Upper lobe of right lung (tissue), 1 donor: ENCODE data around the gene DCST2. TPM values are rescaled to one million over a fixed set of nuclear protein-coding genes. Genes with fewer than 3 reads are reported as not detected.

Experiments used
- ATAC-seq: fragments of 200-7000 bp; cut with Tn5 transposase; one replicate; pipeline ENCODE4 v1.9.1; 2020; ENCODE audit warnings: mild to moderate bottlenecking, moderate library complexity
- DNase-seq: peaks from one replicate; pipeline ENCODE4 v3.0.0-alpha.2; 2020
- H3K27ac ChIP-seq: fragments of 200-600 bp; one replicate; pipeline ENCODE4 v1.8.0; 2022
- H3K27me3 ChIP-seq: fragments of 200-600 bp; one replicate; pipeline ENCODE4 v1.8.0; 2022; ENCODE audit warnings: mild to moderate bottlenecking
- H3K36me3 ChIP-seq: fragments of 200-600 bp; one replicate; pipeline ENCODE4 v1.8.0; 2022
- H3K4me1 ChIP-seq: fragments of 200-600 bp; one replicate; pipeline ENCODE4 v1.8.0; 2022
- H3K4me3 ChIP-seq: fragments of 200-600 bp; one replicate; pipeline ENCODE4 v1.8.0; 2022; ENCODE audit warnings: mild to moderate bottlenecking
- H3K9me3 ChIP-seq: fragments of 200-600 bp; one replicate; pipeline ENCODE4 v1.8.0; 2022
- intact Hi-C: fragments of 100-400 bp; cut with DNase I; formaldehyde crosslinking; loops from one replicate; pipeline ENCODE4 v1.11.0; 2022
- total RNA-seq: library from RNA; stranded (reverse); fragmentation: NEBNext Ultra II Directional; extraction: Animal tissue kit (Norgen Biotek cat#: 25700); gene quantifications from one replicate; pipeline ENCODE4 v1.2.1, GENCODE V29; 2021
- TF ChIP-seq, protein P1 (sequence below): fragments of 200-600 bp; IDR thresholded peaks from one replicate; pipeline ENCODE4 v1.8.0; 2022; ENCODE audit warnings: antibody characterized with exemption
- donor health status: DM: no; HTN: yes; CAD: no; lungs with severe emphysema.

Gene DCST2
- total RNA-seq, 1 donor from 2014 or later, result 1.5 TPM

GRCh38 chr1:155024315-155024714, 9.3 kb downstream of the DCST2 start:
- Histone ChIP-seq H3K9me3 (no peaks in the 10 kb centered on the region), H3K27me3 (no peaks in the 10 kb centered on the region), H3K36me3 (no peaks in the 10 kb centered on the region), H3K4me3 (no peak overlapping the region), H3K4me1 (no peaks in the 10 kb centered on the region), H3K27ac (no peak overlapping the region)
- intact Hi-C loops, result no loop called here
- no peak for ATAC-seq
- DNase-seq, result no peak
- TF ChIP-seq, protein P1, sequence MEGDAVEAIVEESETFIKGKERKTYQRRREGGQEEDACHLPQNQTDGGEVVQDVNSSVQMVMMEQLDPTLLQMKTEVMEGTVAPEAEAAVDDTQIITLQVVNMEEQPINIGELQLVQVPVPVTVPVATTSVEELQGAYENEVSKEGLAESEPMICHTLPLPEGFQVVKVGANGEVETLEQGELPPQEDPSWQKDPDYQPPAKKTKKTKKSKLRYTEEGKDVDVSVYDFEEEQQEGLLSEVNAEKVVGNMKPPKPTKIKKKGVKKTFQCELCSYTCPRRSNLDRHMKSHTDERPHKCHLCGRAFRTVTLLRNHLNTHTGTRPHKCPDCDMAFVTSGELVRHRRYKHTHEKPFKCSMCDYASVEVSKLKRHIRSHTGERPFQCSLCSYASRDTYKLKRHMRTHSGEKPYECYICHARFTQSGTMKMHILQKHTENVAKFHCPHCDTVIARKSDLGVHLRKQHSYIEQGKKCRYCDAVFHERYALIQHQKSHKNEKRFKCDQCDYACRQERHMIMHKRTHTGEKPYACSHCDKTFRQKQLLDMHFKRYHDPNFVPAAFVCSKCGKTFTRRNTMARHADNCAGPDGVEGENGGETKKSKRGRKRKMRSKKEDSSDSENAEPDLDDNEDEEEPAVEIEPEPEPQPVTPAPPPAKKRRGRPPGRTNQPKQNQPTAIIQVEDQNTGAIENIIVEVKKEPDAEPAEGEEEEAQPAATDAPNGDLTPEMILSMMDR, result no peak

DNA sequence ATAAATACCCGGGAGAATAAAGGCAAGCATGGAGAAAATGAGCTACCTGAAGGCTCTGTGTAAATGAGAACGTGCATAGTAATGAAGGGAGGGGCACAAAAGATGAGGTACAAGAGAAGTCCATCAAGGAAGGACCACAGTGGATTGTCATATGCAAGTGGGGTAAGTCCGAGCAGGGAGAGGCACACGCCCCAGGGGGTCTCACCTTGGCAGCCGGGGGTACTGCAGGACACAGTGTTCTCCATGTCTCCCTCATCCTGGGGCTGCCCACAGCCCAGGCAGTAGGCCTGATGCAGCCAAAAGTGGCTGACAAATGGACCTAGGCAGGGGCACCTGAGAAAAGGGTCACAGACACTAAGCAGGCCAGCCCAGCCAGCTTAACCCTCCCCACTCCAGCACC, 10.0 kb downstream of the DCST2 start:
- no peaks in the 10 kb centered on the region for H3K9me3 ChIP-seq
- intact Hi-C loops, result no loop called here
- ATAC-seq (no peak), DNase-seq (no peak)
- no peaks in the 10 kb centered on the region for H3K27me3 ChIP-seq
- TF ChIP-seq, protein P1, result no peak
- H3K27ac ChIP-seq, result no peak overlapping the region
- peaks cover 5% of the 10 kb centered on the region for H3K4me1 ChIP-seq
- no peaks in the 10 kb centered on the region for H3K36me3 ChIP-seq
- H3K4me3 ChIP-seq, result no peak overlapping the region

DNA sequence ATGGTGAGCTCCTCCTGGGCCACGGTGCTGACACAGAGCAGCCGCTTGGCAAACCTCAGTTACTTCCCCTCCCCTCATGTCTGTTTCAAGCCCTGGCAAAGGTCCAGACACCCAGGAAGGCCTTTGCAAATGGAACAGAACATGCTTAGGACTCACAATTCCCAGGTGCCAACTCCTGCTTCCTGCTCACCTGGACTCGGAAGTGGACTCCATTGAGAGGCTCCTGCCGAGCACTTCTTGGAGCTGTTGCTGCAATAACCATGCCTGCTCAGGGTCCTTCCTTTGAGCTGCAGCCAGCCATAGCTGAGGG, 10.7 kb downstream of the DCST2 start:
- H3K4me1 ChIP-seq, result peaks cover 12% of the 10 kb centered on the region
- DNase-seq (no peak), ATAC-seq (peak; percentile 65)
- H3K9me3 ChIP-seq, result no peaks in the 10 kb centered on the region
- H3K27ac ChIP-seq, result no peak overlapping the region
- no peak overlapping the region for H3K4me3 ChIP-seq
- no peaks in the 10 kb centered on the region for H3K27me3 ChIP-seq
- TF ChIP-seq, protein P1, result no peak
- no peaks in the 10 kb centered on the region for H3K36me3 ChIP-seq
- intact Hi-C loops, result no loop called here

DNA sequence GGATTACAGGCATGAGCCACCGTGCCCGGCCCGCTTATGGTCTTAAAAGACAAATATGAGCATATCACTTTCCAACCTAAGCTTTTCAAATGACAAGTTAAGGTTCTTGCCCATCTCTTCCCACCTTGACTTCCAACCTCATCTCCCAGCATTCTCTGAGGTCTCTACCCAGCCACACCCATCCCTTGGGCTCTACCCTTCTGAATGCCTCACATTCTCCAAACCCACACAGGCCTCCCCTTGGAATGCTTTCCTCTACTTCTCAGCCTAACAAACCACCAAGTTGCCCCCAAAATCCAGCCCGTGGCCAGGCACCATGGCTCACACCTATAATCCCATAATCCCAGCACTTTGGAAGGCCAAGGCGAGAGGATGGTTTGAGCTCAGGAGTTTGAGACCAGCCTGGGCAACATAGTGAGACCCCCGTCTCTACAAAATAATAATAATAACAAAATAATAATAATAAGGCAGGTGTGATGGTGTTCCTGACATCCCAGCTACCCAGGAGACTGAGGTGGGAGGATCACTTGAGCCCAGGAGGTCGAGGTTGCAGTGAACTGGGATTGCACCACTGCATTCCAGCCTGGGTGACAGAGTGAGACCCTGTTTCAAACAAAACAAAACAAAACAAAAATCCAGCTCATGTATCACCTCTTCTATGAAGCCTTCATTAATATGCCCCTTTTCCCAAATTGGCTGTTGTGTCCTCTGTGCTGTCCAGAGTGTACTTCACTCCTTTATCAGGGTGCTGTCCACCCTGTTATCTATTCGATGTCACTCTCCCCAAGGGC, 11.2 kb downstream of the DCST2 start:
- Histone ChIP-seq H3K27me3 (no peaks in the 10 kb centered on the region), H3K36me3 (no peaks in the 10 kb centered on the region), H3K4me1 (peaks cover 18% of the 10 kb centered on the region), H3K27ac (no peak overlapping the region), H3K9me3 (no peaks in the 10 kb centered on the region), H3K4me3 (no peak overlapping the region)
- no peak for DNase-seq
- intact Hi-C loops, result no loop called here
- TF ChIP-seq, protein P1, result no peak
- ATAC-seq, result no peak

DNA sequence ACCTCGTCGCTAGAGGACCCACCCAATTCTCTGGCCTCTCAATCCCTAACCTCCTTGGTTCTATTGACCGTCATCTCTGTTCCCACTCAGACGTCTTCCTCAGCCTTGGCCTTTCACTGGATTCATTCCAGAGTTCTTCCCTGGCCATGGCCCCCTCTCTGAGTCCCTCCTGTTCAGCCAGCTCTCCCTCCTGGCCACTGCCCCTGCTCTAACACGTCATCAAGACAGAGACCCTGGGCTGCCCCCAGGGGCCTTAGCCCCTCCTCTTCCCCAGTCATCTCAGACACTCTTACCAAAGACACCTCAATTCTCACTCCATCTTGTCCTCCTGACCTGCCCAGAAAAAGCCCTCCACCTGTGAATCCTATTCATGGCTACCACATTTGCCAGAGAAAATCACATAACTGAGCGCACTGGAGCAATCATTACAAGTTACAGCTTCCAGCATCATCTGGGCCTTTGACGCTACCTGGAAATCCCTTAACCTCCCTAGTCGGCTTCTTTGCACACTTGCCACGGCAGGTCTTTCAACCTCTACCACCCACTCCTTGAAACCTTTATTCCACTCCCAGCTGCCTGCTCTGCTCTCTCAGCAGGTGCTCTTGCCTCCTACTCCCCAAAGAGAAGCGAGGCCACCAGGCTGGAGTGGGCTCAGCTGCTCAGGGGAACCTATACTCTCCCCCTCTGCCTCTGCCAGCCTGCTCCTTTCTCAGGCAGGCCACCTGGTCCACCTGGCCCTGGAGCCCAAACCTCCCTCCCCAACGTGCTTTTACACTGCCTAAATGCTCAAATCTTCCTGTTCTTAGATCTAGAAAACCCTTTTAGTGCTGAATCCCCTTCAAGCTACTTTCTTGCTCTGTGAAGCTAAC, 14.0 kb downstream of the DCST2 start:
- intact Hi-C loops, result no loop called here
- H3K4me1 ChIP-seq, result peaks cover 29% of the 10 kb centered on the region
- TF ChIP-seq, protein P1, result no peak
- H3K27ac ChIP-seq, result no peak overlapping the region
- H3K9me3 ChIP-seq, result no peaks in the 10 kb centered on the region
- H3K4me3 ChIP-seq, result no peak overlapping the region
- H3K27me3 ChIP-seq, result no peaks in the 10 kb centered on the region
- peaks cover 21% of the 10 kb centered on the region for H3K36me3 ChIP-seq
- ATAC-seq (no peak), DNase-seq (no peak)
